Activated CD8-positive, alpha-beta T cell treated with anti-CD3 and anti-CD28 coated beads, Interleukin-2, amount 10 ng/mL, durations not matched to agents 7 days and 5 days (primary cell): Measurements from ENCODE around the gene SAP30BP. TPM values are rescaled to one million over a fixed set of nuclear protein-coding genes. Genes with fewer than 3 reads are reported as not detected.

Experiments
- ATAC-seq: fragments of 150-1000 bp; cut with Tn5 transposase; one replicate; pipeline ENCODE4 v1.10.0; 2021; ENCODE audit warnings: moderate library complexity
- CTCF ChIA-PET: fragments of 350-600 bp; sonication (Branson Sonifier 250); formaldehyde crosslinking; loops from one replicate; lab custom pipeline; 2021; ENCODE audit warnings: antibody characterized with exemption; lab: Charles Lee
- POLR2A ChIA-PET: fragments of 350-600 bp; sonication (Branson Sonifier 250); formaldehyde crosslinking; loops from one replicate; lab custom pipeline; 2021; ENCODE audit warnings: antibody characterized with exemption; lab: Charles Lee
- DNase-seq: peaks from one replicate; pipeline ENCODE4 v3.0.0-alpha.2; 2020
- H3K27ac Mint-ChIP-seq: one replicate; pipeline ENCODE4 v1.8.0; 2021; ENCODE audit warnings: mild to moderate bottlenecking, mixed read lengths
- H3K27me3 Mint-ChIP-seq: one replicate; pipeline ENCODE4 v1.8.0; 2021; ENCODE audit warnings: low read depth, mixed read lengths
- H3K36me3 Mint-ChIP-seq: one replicate; pipeline ENCODE4 v1.8.0; 2021; ENCODE audit warnings: low read depth, mixed read lengths
- H3K4me1 Mint-ChIP-seq: one replicate; pipeline ENCODE4 v1.8.0; 2021; ENCODE audit warnings: low read depth, mixed read lengths
- H3K4me3 Mint-ChIP-seq: one replicate; pipeline ENCODE4 v1.8.0; 2021; ENCODE audit warnings: mild to moderate bottlenecking, mixed read lengths
- H3K9me3 Mint-ChIP-seq: one replicate; pipeline ENCODE4 v1.8.0; 2022; ENCODE audit warnings: mixed read lengths; ENCODE audit not compliant: insufficient read depth
- total RNA-seq, 2 experiments: library from RNA; stranded (reverse); gene quantifications; one replicate each; pipeline ENCODE4 v1.2.3, GENCODE V29; 2021

Gene SAP30BP
- 10 to 100 TPM; 88.7 to 93.7 TPM for total RNA-seq

GRCh38 chr17:75666959-75667790 is at the start of gene SAP30BP, which contains the start of gene RECQL5:
Gene SAP30BP (plus strand): TSS chr17:75667338. CDS start chr17:75667373, 35 bp downstream.
Gene RECQL5 (minus strand): TSS chr17:75667154. CDS start chr17:75666557, 597 bp downstream.
- Mint-ChIP-seq H3K4me1 (peaks cover 31% of the 10 kb centered on the region), H3K27me3 (no peaks in the 10 kb centered on the region), H3K27ac (peak within 1 kb of the TSS; percentile 79), H3K9me3 (no peaks in the 10 kb centered on the region), H3K36me3 (peaks cover 43% of the 10 kb centered on the region), H3K4me3 (peak within 1 kb of the TSS; percentile 63)
- ChIA-PET POLR2A (interaction anchor here (0.5 to 2.4 kb wide), 39 partner anchors 9 to 378 kb away, joined by 3 to 16 read pairs (median 4); partner anchors contain the start of genes ITGB4, SLC25A19, SMIM5 and TMEM94), CTCF (interaction anchor here (1.0 to 4.1 kb wide), 10 partner anchors 8 to 86 kb away, joined by 3 to 52 read pairs (median 9); partner anchors contain the start of genes ITGB4 and SMIM5)
- DNase-seq, result peak; percentile 99
- ATAC-seq, result peak; percentile 100

GRCh38 chr17:75617675-75618074 is 49.5 kb upstream of the SAP30BP start:
- ChIA-PET POLR2A (no interaction called here), CTCF (interaction anchor here (1.6 to 2.3 kb wide), 3 partner anchors 16 to 133 kb away, joined by 3 to 17 read pairs (median 5); partner anchors contain the start of gene SMIM5)
- H3K4me1 Mint-ChIP-seq, result no peaks in the 10 kb centered on the region
- no peak for ATAC-seq
- no peaks in the 10 kb centered on the region for H3K9me3 Mint-ChIP-seq
- no peak overlapping the region for H3K4me3 Mint-ChIP-seq
- no peaks in the 10 kb centered on the region for H3K36me3 Mint-ChIP-seq
- DNase-seq, result no peak
- no peaks in the 10 kb centered on the region for H3K27me3 Mint-ChIP-seq
- H3K27ac Mint-ChIP-seq, result no peak overlapping the region

- peak; percentile 47 for DNase-seq
- Mint-ChIP-seq H3K27ac (no peak overlapping the region), H3K27me3 (no peaks in the 10 kb centered on the region), H3K36me3 (no peaks in the 10 kb centered on the region), H3K9me3 (no peaks in the 10 kb centered on the region), H3K4me3 (no peak overlapping the region), H3K4me1 (no peaks in the 10 kb centered on the region)
- ChIA-PET POLR2A (interaction anchor here (1.3 kb wide), 1 partner anchor 47 kb away, joined by 3 read pairs; the partner anchor contains the start of genes RECQL5 and SAP30BP), CTCF (interaction anchor here (0.5 to 3.2 kb wide), 11 partner anchors 14 to 761 kb away, joined by 3 to 23 read pairs (median 3); partner anchors contain the start of genes RECQL5, SAP30BP and SMIM5)
- ATAC-seq, result peak; percentile 41
Measured at GRCh38 chr17:75619506-75620431, 47.4 kb upstream of the SAP30BP start.

GRCh38 chr17:75621489-75621888 is 45.6 kb upstream of the SAP30BP start:
- Mint-ChIP-seq H3K4me3 (no peak overlapping the region), H3K36me3 (no peaks in the 10 kb centered on the region), H3K9me3 (no peaks in the 10 kb centered on the region), H3K4me1 (no peaks in the 10 kb centered on the region), H3K27me3 (no peaks in the 10 kb centered on the region), H3K27ac (no peak overlapping the region)
- no peak for ATAC-seq
- no peak for DNase-seq
- ChIA-PET CTCF (interaction anchor here (0.9 to 3.2 kb wide), 5 partner anchors 12 to 132 kb away, joined by 3 to 23 read pairs (median 4); partner anchors contain the start of gene SMIM5), POLR2A (no interaction called here)

- ATAC-seq (no peak), DNase-seq (no peak)
- Mint-ChIP-seq H3K36me3 (no peaks in the 10 kb centered on the region), H3K4me1 (no peaks in the 10 kb centered on the region), H3K4me3 (no peak overlapping the region), H3K27ac (no peak overlapping the region), H3K9me3 (no peaks in the 10 kb centered on the region), H3K27me3 (no peaks in the 10 kb centered on the region)
- CTCF ChIA-PET, result interaction anchor here (1.2 to 3.2 kb wide), 4 partner anchors 11 to 131 kb away, joined by 4 to 23 read pairs (median 9); partner anchors contain the start of gene SMIM5
- POLR2A ChIA-PET, result no interaction called here
Measured at GRCh38 chr17:75622076-75622475, 45.1 kb upstream of the SAP30BP start.

- Mint-ChIP-seq H3K4me1 (no peaks in the 10 kb centered on the region), H3K4me3 (no peak overlapping the region), H3K36me3 (no peaks in the 10 kb centered on the region), H3K27ac (no peak overlapping the region), H3K27me3 (no peaks in the 10 kb centered on the region), H3K9me3 (no peaks in the 10 kb centered on the region)
- ChIA-PET CTCF (interaction anchor here (1.7 to 3.6 kb wide), 2 partner anchors 11 to 131 kb away, joined by 7 to 23 read pairs; partner anchors contain the start of gene SMIM5), POLR2A (no interaction called here)
- no peak for DNase-seq
- ATAC-seq, result no peak
Measured at GRCh38 chr17:75622771-75623273, 44.3 kb upstream of the SAP30BP start.

- POLR2A ChIA-PET, result interaction anchor here (0.8 kb wide), 1 partner anchor 19 kb away, joined by 3 read pairs; no protein-coding TSS in a partner anchor
- H3K36me3 Mint-ChIP-seq, result no peaks in the 10 kb centered on the region
- H3K4me1 Mint-ChIP-seq, result no peaks in the 10 kb centered on the region
- DNase-seq (no peak), ATAC-seq (no peak)
- no peaks in the 10 kb centered on the region for H3K9me3 Mint-ChIP-seq
- CTCF ChIA-PET, result interaction anchor here (1.7 to 3.6 kb wide), 2 partner anchors 10 to 130 kb away, joined by 7 to 23 read pairs; partner anchors contain the start of gene SMIM5
- no peak overlapping the region for H3K4me3 Mint-ChIP-seq
- no peaks in the 10 kb centered on the region for H3K27me3 Mint-ChIP-seq
- H3K27ac Mint-ChIP-seq, result no peak overlapping the region
Measured at GRCh38 chr17:75623386-75623785, 43.8 kb upstream of the SAP30BP start.

- no peak overlapping the region for H3K4me3 Mint-ChIP-seq
- H3K4me1 Mint-ChIP-seq, result no peaks in the 10 kb centered on the region
- H3K36me3 Mint-ChIP-seq, result no peaks in the 10 kb centered on the region
- no peaks in the 10 kb centered on the region for H3K27me3 Mint-ChIP-seq
- CTCF ChIA-PET, result interaction anchor here (1.0 to 3.6 kb wide), 5 partner anchors 10 to 130 kb away, joined by 3 to 23 read pairs (median 7); partner anchors contain the start of gene SMIM5
- no peak overlapping the region for H3K27ac Mint-ChIP-seq
- DNase-seq (no peak), ATAC-seq (no peak)
- no peaks in the 10 kb centered on the region for H3K9me3 Mint-ChIP-seq
- POLR2A ChIA-PET, result interaction anchor here (0.8 kb wide), 1 partner anchor 20 kb away, joined by 3 read pairs; no protein-coding TSS in a partner anchor
Measured at GRCh38 chr17:75624021-75624420, 43.1 kb upstream of the SAP30BP start.

GRCh38 chr17:75624714-75625345 is 42.3 kb upstream of the SAP30BP start:
- ChIA-PET POLR2A (interaction anchor here (0.6 kb wide), 1 partner anchor 16 kb away, joined by 3 read pairs; no protein-coding TSS in a partner anchor), CTCF (interaction anchor here (1.0 to 3.6 kb wide), 7 partner anchors 9 to 129 kb away, joined by 3 to 23 read pairs (median 4); partner anchors contain the start of gene SMIM5)
- no peak for ATAC-seq
- H3K27ac Mint-ChIP-seq, result no peak overlapping the region
- no peak for DNase-seq
- no peak overlapping the region for H3K4me3 Mint-ChIP-seq
- no peaks in the 10 kb centered on the region for H3K9me3 Mint-ChIP-seq
- H3K27me3 Mint-ChIP-seq, result no peaks in the 10 kb centered on the region
- no peaks in the 10 kb centered on the region for H3K36me3 Mint-ChIP-seq
- H3K4me1 Mint-ChIP-seq, result no peaks in the 10 kb centered on the region

- H3K27ac Mint-ChIP-seq, result no peak overlapping the region
- H3K27me3 Mint-ChIP-seq, result no peaks in the 10 kb centered on the region
- POLR2A ChIA-PET, result interaction anchor here (0.5 kb wide), 1 partner anchor 541 kb away, joined by 4 read pairs; no protein-coding TSS in a partner anchor
- H3K36me3 Mint-ChIP-seq, result no peaks in the 10 kb centered on the region
- no peaks in the 10 kb centered on the region for H3K4me1 Mint-ChIP-seq
- CTCF ChIA-PET, result interaction anchor here (0.9 to 3.6 kb wide), 6 partner anchors 8 to 127 kb away, joined by 3 to 23 read pairs (median 4); partner anchors contain the start of gene SMIM5
- H3K9me3 Mint-ChIP-seq, result no peaks in the 10 kb centered on the region
- DNase-seq, result peak; percentile 52
- ATAC-seq, result peak; percentile 70
- H3K4me3 Mint-ChIP-seq, result no peak overlapping the region
Measured at GRCh38 chr17:75625813-75626486, 41.2 kb upstream of the SAP30BP start.
